Measurements from ENCODE around the gene PCDHB7.
"Not testable (repeated sequence)": the region's sequence is repeated elsewhere in the genome, so short reads cannot be mapped to it uniquely, and the experiment has no call there.

The PCDHB7 gene

GRCh38 chr5:141149812-141150211 is 22.6 kb upstream of the PCDHB7 start, which contains the start of gene PCDHB6:
PCDHB6 (plus strand) TSS chr5:141150057; CDS start chr5:141150258, 201 bp downstream.
- POLR2A ChIA-PET: no interaction called here
- CTCF ChIA-PET: no interaction called here
- TF ChIP-seq ARNT (IDR thresholded peaks at IDR 0.05) (no peak), ELF4 (IDR thresholded peaks at IDR 0.05) (no peak), PKNOX1 (IDR thresholded peaks at IDR 0.05) (no peak), L3MBTL2 (conservative IDR thresholded peaks at IDR 0.05) (no peak), BHLHE40 (IDR thresholded peaks at IDR 0.05; ENCODE audit: borderline replicate concordance) (no peak), HDGF (IDR thresholded peaks at IDR 0.05; ENCODE audit: borderline replicate concordance) (no peak), FOXA1 (IDR thresholded peaks at IDR 0.05) (no peak), CTBP1 (IDR thresholded peaks at IDR 0.05; ENCODE audit: borderline replicate concordance) (no peak), FOXK2 (IDR thresholded peaks at IDR 0.05) (no peak), SUZ12 (IDR thresholded peaks at IDR 0.05) (no peak), LEF1 (IDR thresholded peaks at IDR 0.05; ENCODE audit: borderline replicate concordance) (no peak)
- DNase-seq (ENCODE audit: extremely low spot score): peak; percentile 30

- CTCF ChIA-PET: interaction anchor here (0.6 kb wide), 1 partner anchor 341 kb away, joined by 3 read pairs; no protein-coding TSS in a partner anchor
- POLR2A ChIA-PET: no interaction called here
- DNase-seq (ENCODE audit: extremely low spot score): no peak
- no peak for TF ChIP-seq FOXM1 (IDR thresholded peaks at IDR 0.05; ENCODE audit: borderline replicate concordance)
- TF ChIP-seq TARDBP (IDR thresholded peaks at IDR 0.05): no peak
- TF ChIP-seq FOXA1 (IDR thresholded peaks at IDR 0.05): no peak
- no peak for TF ChIP-seq BHLHE40 (IDR thresholded peaks at IDR 0.05; ENCODE audit: borderline replicate concordance)
- TF ChIP-seq LEF1 (IDR thresholded peaks at IDR 0.05; ENCODE audit: borderline replicate concordance): no peak
- no peak for TF ChIP-seq L3MBTL2 (conservative IDR thresholded peaks at IDR 0.05)
- no peak for TF ChIP-seq PKNOX1 (IDR thresholded peaks at IDR 0.05)
- no peak for TF ChIP-seq HDGF (IDR thresholded peaks at IDR 0.05; ENCODE audit: borderline replicate concordance)
- TF ChIP-seq CTBP1 (IDR thresholded peaks at IDR 0.05; ENCODE audit: borderline replicate concordance): no peak
- TF ChIP-seq SUZ12 (IDR thresholded peaks at IDR 0.05): no peak
- no peak for TF ChIP-seq FOXK2 (IDR thresholded peaks at IDR 0.05)
- TF ChIP-seq ARNT (IDR thresholded peaks at IDR 0.05): no peak
- TF ChIP-seq SP1 (IDR thresholded peaks at IDR 0.05): no peak
- no peak for TF ChIP-seq ELF4 (IDR thresholded peaks at IDR 0.05)
Measured at GRCh38 chr5:141150224-141150992, 22.0 kb upstream of the PCDHB7 start.

- no peak for DNase-seq (ENCODE audit: extremely low spot score)
- ChIA-PET POLR2A (no interaction called here), CTCF (no interaction called here)
- no peak for TF ChIP-seq NFRKB (IDR thresholded peaks at IDR 0.05)
- TF ChIP-seq PKNOX1 (IDR thresholded peaks at IDR 0.05): no peak
- TF ChIP-seq HDGF (IDR thresholded peaks at IDR 0.05; ENCODE audit: borderline replicate concordance): no peak
- TF ChIP-seq FOXA1 (IDR thresholded peaks at IDR 0.05): no peak
- TF ChIP-seq FOXM1 (IDR thresholded peaks at IDR 0.05; ENCODE audit: borderline replicate concordance): no peak
- no peak for TF ChIP-seq L3MBTL2 (conservative IDR thresholded peaks at IDR 0.05)
- TF ChIP-seq LEF1 (IDR thresholded peaks at IDR 0.05; ENCODE audit: borderline replicate concordance): no peak
- TF ChIP-seq BHLHE40 (IDR thresholded peaks at IDR 0.05; ENCODE audit: borderline replicate concordance): no peak
- no peak for TF ChIP-seq ELF4 (IDR thresholded peaks at IDR 0.05)
- TF ChIP-seq FOXK2 (IDR thresholded peaks at IDR 0.05): no peak
- TF ChIP-seq CTBP1 (IDR thresholded peaks at IDR 0.05; ENCODE audit: borderline replicate concordance): no peak
- TF ChIP-seq SUZ12 (IDR thresholded peaks at IDR 0.05): no peak
Measured at GRCh38 chr5:141150993-141151325, 21.5 kb upstream of the PCDHB7 start.

- POLR2A ChIA-PET; CTCF ChIA-PET; DNase-seq (ENCODE audit: extremely low spot score): not testable (repeated sequence)
Measured at GRCh38 chr5:141151632-141152031, 20.8 kb upstream of the PCDHB7 start.

- CTCF ChIA-PET; POLR2A ChIA-PET; DNase-seq (ENCODE audit: extremely low spot score): not testable (repeated sequence)
Measured at GRCh38 chr5:141152096-141152495, 20.3 kb upstream of the PCDHB7 start.

- POLR2A ChIA-PET: no interaction called here
- TF ChIP-seq SP1 (IDR thresholded peaks at IDR 0.05) (no peak), BHLHE40 (IDR thresholded peaks at IDR 0.05; ENCODE audit: borderline replicate concordance) (no peak), PKNOX1 (IDR thresholded peaks at IDR 0.05) (no peak), ZNF384 (IDR thresholded peaks at IDR 0.05) (no peak), ARNT (IDR thresholded peaks at IDR 0.05) (no peak), SUZ12 (IDR thresholded peaks at IDR 0.05) (no peak), L3MBTL2 (conservative IDR thresholded peaks at IDR 0.05) (no peak), FOXM1 (IDR thresholded peaks at IDR 0.05; ENCODE audit: borderline replicate concordance) (no peak), TARDBP (IDR thresholded peaks at IDR 0.05) (no peak), HDGF (IDR thresholded peaks at IDR 0.05; ENCODE audit: borderline replicate concordance) (no peak), FOXA1 (IDR thresholded peaks at IDR 0.05) (no peak)
- CTCF ChIA-PET: interaction anchor here (0.5 to 0.6 kb wide), 3 partner anchors 14 to 105 kb away, joined by 3 read pairs; no protein-coding TSS in a partner anchor
- DNase-seq (ENCODE audit: extremely low spot score): no peak
Measured at GRCh38 chr5:141155540-141156374, 16.7 kb upstream of the PCDHB7 start.

- POLR2A ChIA-PET; DNase-seq (ENCODE audit: extremely low spot score); CTCF ChIA-PET: not testable (repeated sequence)
Measured at GRCh38 chr5:141157356-141157755, 15.1 kb upstream of the PCDHB7 start.

- CTCF ChIA-PET; DNase-seq (ENCODE audit: extremely low spot score); POLR2A ChIA-PET: not testable (repeated sequence)
Measured at GRCh38 chr5:141157901-141158300, 14.5 kb upstream of the PCDHB7 start.

GRCh38 chr5:141174291-141175104 is 2.1 kb downstream of the PCDHB7 start:
- CTCF ChIA-PET; DNase-seq (ENCODE audit: extremely low spot score); POLR2A ChIA-PET: not testable (repeated sequence)

Measured in HEK293T (cell line).